Peyer's patch (tissue), 4 donors: ENCODE measurements around the gene RAPGEF1. TPM values are rescaled to one million over a fixed set of nuclear protein-coding genes. Genes with fewer than 3 reads are reported as not detected.
"Not testable (repeated sequence)": the region's sequence is repeated elsewhere in the genome, so short reads cannot be mapped to it uniquely, and the experiment has no call there.

ENCODE experiments used
- DNase-seq, 3 donors: peaks; one replicate each; pipeline ENCODE4 v3.0.0-alpha.2; 2017 to 2019
- H3K27ac ChIP-seq, 4 donors: fragments of 200-600 bp; sonication (generic); one replicate each; pipeline ENCODE4 v1.5.1; 2016 to 2019
- H3K27me3 ChIP-seq, 2 donors: fragments of 200-600 bp; sonication (generic); one replicate each; pipeline ENCODE4 v1.5.1; 2019
- H3K36me3 ChIP-seq, 3 donors: fragments of 200-600 bp; sonication (generic); one replicate each; pipeline ENCODE4 v1.5.1; 2016 to 2019
- H3K4me1 ChIP-seq, 4 donors: fragments of 200-600 bp; sonication (generic); one replicate each; pipeline ENCODE4 v1.5.1; 2016 to 2019
- H3K4me3 ChIP-seq, 4 donors: fragments of 200-600 bp; sonication (generic); 1 replicate in 3 of 4; 2 replicates in 1 of 4; pipeline ENCODE4 v1.5.1; 2016 to 2019; ENCODE audit warnings: mild to moderate bottlenecking in 1 of 4
- H3K9me3 ChIP-seq, 4 donors: fragments of 200-600 bp; sonication (generic); one replicate each; pipeline ENCODE4 v1.5.1; 2016 to 2019; ENCODE audit warnings: mild to moderate bottlenecking in 1 of 4
- POLR2A ChIP-seq, 2 donors: fragments of 450-650 bp; IDR thresholded peaks; one replicate each; pipeline ENCODE4 v1.5.1; 2017; ENCODE audit warnings: antibody characterized with exemption in 2 of 2, mild to moderate bottlenecking in 2 of 2, moderate library complexity in 2 of 2
- total RNA-seq, 4 donors: library from RNA; depleted of rRNA; stranded (reverse); fragments of >200 nt; gene quantifications; one replicate each; pipeline ENCODE4 v1.1.0, GENCODE V29; 2016
- TF ChIP-seq, protein P1 (sequence below), 6 experiments: fragments of 450-650 bp in 4 of 6; fragments of 200-600 bp in 2 of 6; sonication (generic) in 1 of 6; IDR thresholded peaks; one replicate each; pipeline ENCODE4 v1.5.1; 2017 to 2019; ENCODE audit warnings: antibody characterized with exemption in 6 of 6, mild to moderate bottlenecking in 3 of 6, moderate library complexity in 1 of 6

Gene RAPGEF1
- total RNA-seq, 4 donors from 2014 or later: 51.7 to 182 (median 70.7) TPM

DNA sequence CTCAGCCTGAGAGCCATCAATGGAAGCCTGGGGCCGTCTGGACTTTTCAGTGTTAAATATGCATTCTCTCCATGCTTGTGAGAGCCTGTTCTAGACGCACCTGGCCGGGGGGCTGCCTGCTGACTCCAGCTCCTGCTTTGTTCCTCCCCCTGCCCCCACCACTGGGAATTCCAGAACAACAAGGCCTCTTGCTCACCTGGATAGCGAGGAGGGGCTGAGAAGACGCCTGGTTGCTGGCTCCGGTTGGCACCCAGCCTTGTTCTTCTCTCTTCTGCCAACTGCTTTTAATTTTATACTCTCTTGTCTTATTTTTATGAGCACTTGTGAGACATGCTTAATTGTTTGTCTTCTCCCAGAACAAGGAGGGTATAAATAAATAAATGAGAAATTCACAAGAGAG, 15.0 kb upstream of the RAPGEF1 start:
- Histone ChIP-seq H3K4me3 (no peak overlapping the region), H3K9me3 (no peaks in the 10 kb centered on the region), H3K27ac (no peak overlapping the region), H3K36me3 (no peaks in the 10 kb centered on the region), H3K4me1 (peaks cover 0 to 4% (median 0%) of the 10 kb centered on the region in 4 donors), H3K27me3 (no peaks in the 10 kb centered on the region)
- TF ChIP-seq, protein P1, sequence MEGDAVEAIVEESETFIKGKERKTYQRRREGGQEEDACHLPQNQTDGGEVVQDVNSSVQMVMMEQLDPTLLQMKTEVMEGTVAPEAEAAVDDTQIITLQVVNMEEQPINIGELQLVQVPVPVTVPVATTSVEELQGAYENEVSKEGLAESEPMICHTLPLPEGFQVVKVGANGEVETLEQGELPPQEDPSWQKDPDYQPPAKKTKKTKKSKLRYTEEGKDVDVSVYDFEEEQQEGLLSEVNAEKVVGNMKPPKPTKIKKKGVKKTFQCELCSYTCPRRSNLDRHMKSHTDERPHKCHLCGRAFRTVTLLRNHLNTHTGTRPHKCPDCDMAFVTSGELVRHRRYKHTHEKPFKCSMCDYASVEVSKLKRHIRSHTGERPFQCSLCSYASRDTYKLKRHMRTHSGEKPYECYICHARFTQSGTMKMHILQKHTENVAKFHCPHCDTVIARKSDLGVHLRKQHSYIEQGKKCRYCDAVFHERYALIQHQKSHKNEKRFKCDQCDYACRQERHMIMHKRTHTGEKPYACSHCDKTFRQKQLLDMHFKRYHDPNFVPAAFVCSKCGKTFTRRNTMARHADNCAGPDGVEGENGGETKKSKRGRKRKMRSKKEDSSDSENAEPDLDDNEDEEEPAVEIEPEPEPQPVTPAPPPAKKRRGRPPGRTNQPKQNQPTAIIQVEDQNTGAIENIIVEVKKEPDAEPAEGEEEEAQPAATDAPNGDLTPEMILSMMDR (IDR thresholded peaks at IDR 0.05): no peak
- no peak for DNase-seq

DNA sequence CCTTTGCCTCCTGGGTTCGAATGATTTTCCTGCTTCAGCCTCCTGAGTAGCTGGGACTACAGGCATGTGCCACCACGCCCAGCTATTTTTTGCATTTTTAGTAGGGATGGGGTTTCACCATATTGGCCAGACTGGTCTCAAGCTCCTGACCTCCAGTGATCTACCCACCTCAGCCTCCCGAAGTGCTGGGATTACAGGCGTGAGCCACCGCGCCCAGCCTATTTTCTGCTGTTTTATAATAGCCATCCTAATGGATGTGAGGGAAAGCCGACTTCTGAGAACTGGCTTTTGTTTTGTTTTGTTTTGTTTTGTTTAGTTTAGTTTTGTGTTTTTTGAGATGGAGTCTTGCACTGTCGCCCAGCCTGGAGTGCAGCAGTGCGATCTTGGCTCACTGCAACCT, 13.9 kb upstream of the RAPGEF1 start:
- DNase-seq: not testable (repeated sequence)

DNA sequence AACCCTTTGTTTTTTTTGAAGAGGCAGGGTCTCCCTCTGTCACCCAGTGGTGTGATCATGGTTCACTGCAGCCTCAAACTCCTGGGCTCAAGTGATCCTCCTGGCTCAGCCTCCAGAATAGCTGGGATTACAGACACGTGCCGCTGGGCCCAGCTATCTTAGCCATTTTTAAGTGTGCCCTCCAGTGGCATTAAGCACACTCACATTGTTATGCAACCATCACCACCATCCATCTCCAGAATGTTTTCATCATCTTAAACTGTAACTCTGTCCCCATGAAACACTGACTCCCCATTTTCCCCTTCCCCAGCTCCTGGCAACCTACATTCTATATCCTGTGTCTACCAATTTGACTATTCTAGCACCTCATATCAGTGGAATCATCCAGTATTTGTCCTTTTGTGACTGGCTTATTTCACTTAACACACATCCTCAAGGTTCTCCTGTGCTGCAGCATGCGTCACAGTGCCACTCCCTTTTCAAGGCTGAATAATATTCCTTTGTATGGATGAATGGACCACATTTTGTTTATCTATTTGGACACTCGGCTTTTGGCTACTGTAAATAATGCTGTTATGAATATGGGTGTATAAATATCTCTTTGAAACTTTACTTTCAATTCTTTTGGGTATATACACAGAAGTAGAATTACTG, 12.5 kb upstream of the RAPGEF1 start:
- no peak for TF ChIP-seq POLR2A (IDR thresholded peaks at IDR 0.05)
- TF ChIP-seq, protein P1 (IDR thresholded peaks at IDR 0.05): no peak
- DNase-seq: no peak
- Histone ChIP-seq H3K27ac (no peak overlapping the region), H3K36me3 (no peaks in the 10 kb centered on the region), H3K9me3 (no peaks in the 10 kb centered on the region), H3K4me1 (peaks cover 0 to 4% (median 0%) of the 10 kb centered on the region in 4 donors), H3K4me3 (no peak overlapping the region), H3K27me3 (no peaks in the 10 kb centered on the region)

More for the DNA sequence above, 13.9 kb upstream of the RAPGEF1 start:
- not testable (repeated sequence) for H3K9me3 ChIP-seq, H3K4me1 ChIP-seq, H3K27ac ChIP-seq, H3K27me3 ChIP-seq, H3K36me3 ChIP-seq, H3K4me3 ChIP-seq

DNA sequence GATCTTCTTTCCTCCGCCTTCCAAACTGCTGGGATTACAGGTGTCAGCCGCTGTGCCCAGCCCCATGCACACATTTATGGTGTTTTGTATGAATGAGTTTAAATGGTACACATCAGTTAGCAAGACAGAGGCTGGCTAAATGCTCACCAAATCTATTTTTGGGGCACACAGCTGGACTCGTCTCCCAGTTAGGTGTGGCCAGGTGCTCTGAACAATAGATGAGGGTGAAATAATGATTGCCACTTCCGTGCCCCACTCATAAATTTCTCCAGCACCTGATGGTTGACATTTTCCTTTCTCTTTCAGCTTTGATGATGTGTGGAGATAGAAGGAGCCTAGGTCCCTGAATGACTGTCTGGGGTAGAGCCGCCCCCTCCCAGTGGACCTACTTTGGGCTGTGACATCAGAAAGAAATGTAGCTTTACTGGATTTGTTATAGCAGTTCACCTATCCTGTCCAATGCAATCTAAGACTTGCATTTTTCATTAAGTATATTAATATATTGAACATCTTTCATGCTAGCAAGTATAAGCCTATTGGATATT, 8.6 kb upstream of the RAPGEF1 start:
- Histone ChIP-seq H3K27me3 (no peaks in the 10 kb centered on the region), H3K4me1 (peaks cover 0 to 7% (median 5%) of the 10 kb centered on the region in 4 donors), H3K27ac (no peak overlapping the region), H3K4me3 (no peak overlapping the region), H3K9me3 (no peaks in the 10 kb centered on the region), H3K36me3 (no peaks in the 10 kb centered on the region)
- DNase-seq: no peak
- TF ChIP-seq, protein P1 (IDR thresholded peaks at IDR 0.05): no peak
- no peak for TF ChIP-seq POLR2A (IDR thresholded peaks at IDR 0.05)

DNA sequence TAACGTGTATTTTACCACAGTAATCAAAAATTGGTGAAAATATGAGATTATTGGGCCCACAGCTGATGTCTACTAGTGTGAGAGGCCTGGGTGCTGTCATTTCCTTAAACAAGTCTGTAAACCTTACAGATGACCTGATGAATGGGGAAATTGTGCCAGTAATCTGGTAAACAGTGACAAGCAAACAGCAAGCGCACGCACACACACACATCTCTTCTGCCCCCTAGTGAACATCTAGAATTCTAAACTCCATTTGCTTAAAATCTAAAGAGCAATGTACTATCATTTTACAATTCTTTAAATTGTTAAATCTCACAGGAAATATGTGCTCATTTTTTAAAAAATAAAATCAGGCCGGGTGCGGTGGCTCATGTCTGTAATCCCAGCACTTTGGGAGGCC, 7.5 kb upstream of the RAPGEF1 start:
- DNase-seq: peak in 1 of 3 donors; percentile 67
- no peaks in the 10 kb centered on the region for H3K9me3 ChIP-seq
- peaks cover 0 to 12% (median 7%) of the 10 kb centered on the region in 4 donors for H3K4me1 ChIP-seq
- H3K4me3 ChIP-seq: no peak overlapping the region
- H3K27ac ChIP-seq: no peak overlapping the region
- no peaks in the 10 kb centered on the region for H3K36me3 ChIP-seq
- no peaks in the 10 kb centered on the region for H3K27me3 ChIP-seq
- no peak for TF ChIP-seq POLR2A (IDR thresholded peaks at IDR 0.05)
- TF ChIP-seq, protein P1 (IDR thresholded peaks at IDR 0.05): peak; percentile 21 to 74 (median 62)

DNA sequence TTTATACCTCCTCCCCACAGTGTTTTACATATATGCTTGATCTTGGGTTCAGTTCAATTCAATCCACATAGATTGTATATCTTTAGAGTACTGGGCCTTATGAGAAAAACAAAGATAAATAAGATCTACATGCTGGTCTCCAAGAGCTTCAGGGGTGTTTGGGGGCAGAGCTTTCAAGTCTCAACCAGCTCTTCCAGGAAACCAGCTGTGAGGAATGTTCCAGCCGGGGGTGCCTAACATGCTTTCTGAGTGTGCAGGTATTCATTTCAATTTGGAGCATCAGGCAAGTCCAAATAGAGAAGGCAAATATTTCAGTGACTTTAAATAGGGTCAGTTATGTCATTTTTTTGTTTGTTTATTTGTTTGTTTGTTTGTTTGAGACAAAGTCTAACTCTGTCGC, 5.7 kb upstream of the RAPGEF1 start:
- no peaks in the 10 kb centered on the region for H3K27me3 ChIP-seq
- no peaks in the 10 kb centered on the region for H3K9me3 ChIP-seq
- DNase-seq: no peak
- TF ChIP-seq, protein P1 (IDR thresholded peaks at IDR 0.05): no peak
- no peak for TF ChIP-seq POLR2A (IDR thresholded peaks at IDR 0.05)
- H3K4me3 ChIP-seq: no peak overlapping the region
- H3K27ac ChIP-seq: no peak overlapping the region
- no peaks in the 10 kb centered on the region for H3K36me3 ChIP-seq
- H3K4me1 ChIP-seq: peaks cover 0 to 12% (median 7%) of the 10 kb centered on the region in 4 donors
